Measurements from ENCODE around the gene OOEP.

OOEP gene

DNA sequence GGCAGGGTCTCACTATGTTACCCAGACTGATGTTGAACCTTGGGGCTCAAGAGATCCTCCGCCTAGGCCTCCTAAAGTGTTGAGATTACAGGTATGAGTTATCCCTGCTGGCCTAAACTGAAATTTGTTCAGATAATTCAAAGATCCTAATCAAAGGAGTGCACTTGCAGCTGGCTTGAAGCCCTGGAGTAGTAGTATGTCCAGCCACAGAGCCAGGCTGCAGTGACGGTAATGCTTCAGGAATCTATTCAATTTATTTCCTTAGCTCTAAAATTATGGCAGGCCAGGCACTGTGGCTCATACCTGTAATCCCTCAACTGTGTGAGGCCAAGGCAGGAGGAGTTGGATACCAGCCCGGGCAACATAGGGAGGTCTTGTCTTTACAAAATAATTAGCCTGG, 23.6 kb upstream of the OOEP start:
- TF ChIP-seq, protein P1, sequence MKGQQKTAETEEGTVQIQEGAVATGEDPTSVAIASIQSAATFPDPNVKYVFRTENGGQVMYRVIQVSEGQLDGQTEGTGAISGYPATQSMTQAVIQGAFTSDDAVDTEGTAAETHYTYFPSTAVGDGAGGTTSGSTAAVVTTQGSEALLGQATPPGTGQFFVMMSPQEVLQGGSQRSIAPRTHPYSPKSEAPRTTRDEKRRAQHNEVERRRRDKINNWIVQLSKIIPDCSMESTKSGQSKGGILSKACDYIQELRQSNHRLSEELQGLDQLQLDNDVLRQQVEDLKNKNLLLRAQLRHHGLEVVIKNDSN (IDR thresholded peaks at IDR 0.05), result no peak
- TF ChIP-seq TEAD4 (IDR thresholded peaks at IDR 0.05) (no peak), FOXM1 (IDR thresholded peaks at IDR 0.05; ENCODE audit: borderline replicate concordance, low read depth) (no peak), ZBTB7A (IDR thresholded peaks at IDR 0.05; ENCODE audit: low read depth) (no peak)

DNA sequence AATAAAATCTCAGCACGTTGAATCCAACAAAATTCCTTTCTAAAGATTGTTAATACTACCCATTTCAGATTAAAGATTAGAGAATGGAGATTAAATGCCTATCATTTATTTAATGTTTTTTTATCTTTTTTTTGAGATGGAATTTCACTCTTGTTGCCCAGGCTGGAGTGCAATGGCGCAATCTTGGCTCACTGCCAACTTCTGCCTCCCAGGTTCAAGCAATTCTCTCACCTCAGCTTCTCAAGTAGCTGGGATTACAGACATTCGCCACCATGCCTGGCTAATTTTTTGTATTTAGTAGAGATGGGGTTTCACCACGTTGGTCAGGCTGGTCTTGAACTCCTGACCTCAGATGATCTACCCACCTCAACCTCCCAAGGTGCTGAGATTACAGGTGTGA, 22.5 kb upstream of the OOEP start:
- TF ChIP-seq NFIC (IDR thresholded peaks at IDR 0.05), result peak; percentile 83

DNA sequence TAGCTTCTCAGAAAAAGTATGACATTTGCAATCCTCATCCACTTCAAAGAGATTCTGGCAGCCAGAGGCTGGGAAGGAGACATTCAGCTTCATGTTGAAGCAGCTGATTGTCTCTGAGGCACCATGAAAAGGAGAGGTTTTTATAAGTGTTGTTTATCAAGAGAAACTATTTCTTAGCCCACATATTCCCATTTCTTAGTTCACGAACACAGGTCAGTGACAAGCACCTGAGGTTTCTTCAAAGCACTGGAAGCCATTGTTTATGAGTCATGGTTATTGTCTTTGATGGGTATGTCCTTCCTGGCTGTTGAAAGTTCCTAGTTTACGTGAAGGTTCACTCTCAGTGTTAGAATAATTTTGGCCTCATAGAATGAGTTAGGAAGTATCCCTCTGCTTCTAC, 22.0 kb upstream of the OOEP start:
- TF ChIP-seq NFIC (IDR thresholded peaks at IDR 0.05) (no peak), EGR1 (IDR thresholded peaks at IDR 0.05) (no peak), EP300 (IDR thresholded peaks at IDR 0.05; ENCODE audit: borderline replicate concordance) (no peak), YY1 (IDR thresholded peaks at IDR 0.05; ENCODE audit: low read depth) (no peak), TAF1 (IDR thresholded peaks at IDR 0.05; ENCODE audit: low read depth) (no peak), ZBTB7A (IDR thresholded peaks at IDR 0.05; ENCODE audit: low read depth) (no peak), CEBPB (IDR thresholded peaks at IDR 0.05) (no peak), FOXM1 (IDR thresholded peaks at IDR 0.05; ENCODE audit: borderline replicate concordance, low read depth) (no peak), TCF12 (IDR thresholded peaks at IDR 0.05; ENCODE audit: low read depth) (no peak), TEAD4 (IDR thresholded peaks at IDR 0.05) (no peak), CREB1 (IDR thresholded peaks at IDR 0.05; ENCODE audit: low read depth) (no peak), RAD21 (IDR thresholded peaks at IDR 0.05; ENCODE audit: low read depth) (no peak)
- TF ChIP-seq, protein P2, sequence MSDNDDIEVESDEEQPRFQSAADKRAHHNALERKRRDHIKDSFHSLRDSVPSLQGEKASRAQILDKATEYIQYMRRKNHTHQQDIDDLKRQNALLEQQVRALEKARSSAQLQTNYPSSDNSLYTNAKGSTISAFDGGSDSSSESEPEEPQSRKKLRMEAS (IDR thresholded peaks at IDR 0.05), result no peak
- TF ChIP-seq, protein P1 (IDR thresholded peaks at IDR 0.05), result no peak
- TF ChIP-seq, protein P3, sequence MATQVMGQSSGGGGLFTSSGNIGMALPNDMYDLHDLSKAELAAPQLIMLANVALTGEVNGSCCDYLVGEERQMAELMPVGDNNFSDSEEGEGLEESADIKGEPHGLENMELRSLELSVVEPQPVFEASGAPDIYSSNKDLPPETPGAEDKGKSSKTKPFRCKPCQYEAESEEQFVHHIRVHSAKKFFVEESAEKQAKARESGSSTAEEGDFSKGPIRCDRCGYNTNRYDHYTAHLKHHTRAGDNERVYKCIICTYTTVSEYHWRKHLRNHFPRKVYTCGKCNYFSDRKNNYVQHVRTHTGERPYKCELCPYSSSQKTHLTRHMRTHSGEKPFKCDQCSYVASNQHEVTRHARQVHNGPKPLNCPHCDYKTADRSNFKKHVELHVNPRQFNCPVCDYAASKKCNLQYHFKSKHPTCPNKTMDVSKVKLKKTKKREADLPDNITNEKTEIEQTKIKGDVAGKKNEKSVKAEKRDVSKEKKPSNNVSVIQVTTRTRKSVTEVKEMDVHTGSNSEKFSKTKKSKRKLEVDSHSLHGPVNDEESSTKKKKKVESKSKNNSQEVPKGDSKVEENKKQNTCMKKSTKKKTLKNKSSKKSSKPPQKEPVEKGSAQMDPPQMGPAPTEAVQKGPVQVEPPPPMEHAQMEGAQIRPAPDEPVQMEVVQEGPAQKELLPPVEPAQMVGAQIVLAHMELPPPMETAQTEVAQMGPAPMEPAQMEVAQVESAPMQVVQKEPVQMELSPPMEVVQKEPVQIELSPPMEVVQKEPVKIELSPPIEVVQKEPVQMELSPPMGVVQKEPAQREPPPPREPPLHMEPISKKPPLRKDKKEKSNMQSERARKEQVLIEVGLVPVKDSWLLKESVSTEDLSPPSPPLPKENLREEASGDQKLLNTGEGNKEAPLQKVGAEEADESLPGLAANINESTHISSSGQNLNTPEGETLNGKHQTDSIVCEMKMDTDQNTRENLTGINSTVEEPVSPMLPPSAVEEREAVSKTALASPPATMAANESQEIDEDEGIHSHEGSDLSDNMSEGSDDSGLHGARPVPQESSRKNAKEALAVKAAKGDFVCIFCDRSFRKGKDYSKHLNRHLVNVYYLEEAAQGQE (IDR thresholded peaks at IDR 0.05; ENCODE audit: low read depth), result no peak

DNA sequence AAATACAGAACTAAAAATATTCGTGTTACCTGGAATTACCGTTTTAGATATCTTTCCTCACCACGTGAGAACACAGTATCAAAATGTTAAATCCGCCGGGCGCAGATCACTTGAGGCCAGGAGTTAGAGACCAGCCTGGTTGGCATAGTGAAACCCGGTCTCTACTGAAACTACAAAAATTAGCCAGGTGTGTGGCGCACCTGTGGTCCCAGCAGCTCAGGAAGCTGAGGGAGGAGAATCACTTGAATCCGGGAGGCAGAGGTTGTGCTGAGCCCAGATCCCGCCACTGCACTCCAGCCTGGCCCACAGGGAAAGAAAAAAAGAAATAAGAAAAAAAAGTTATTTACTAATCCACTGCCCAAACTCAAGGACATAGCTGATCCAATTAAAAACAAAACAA, 20.2 kb upstream of the OOEP start:
- no peak for TF ChIP-seq EP300 (IDR thresholded peaks at IDR 0.05; ENCODE audit: borderline replicate concordance)
- TF ChIP-seq CEBPB (IDR thresholded peaks at IDR 0.05), result no peak
- TF ChIP-seq, protein P3 (IDR thresholded peaks at IDR 0.05; ENCODE audit: low read depth), result no peak
- TF ChIP-seq FOXM1 (IDR thresholded peaks at IDR 0.05; ENCODE audit: borderline replicate concordance, low read depth), result no peak
- no peak for TF ChIP-seq TEAD4 (IDR thresholded peaks at IDR 0.05)
- TF ChIP-seq TAF1 (IDR thresholded peaks at IDR 0.05; ENCODE audit: low read depth), result no peak
- TF ChIP-seq TCF12 (IDR thresholded peaks at IDR 0.05; ENCODE audit: low read depth), result no peak
- no peak for TF ChIP-seq NFIC (IDR thresholded peaks at IDR 0.05)
- no peak for TF ChIP-seq EGR1 (IDR thresholded peaks at IDR 0.05)
- TF ChIP-seq, protein P2 (IDR thresholded peaks at IDR 0.05), result no peak
- TF ChIP-seq, protein P1 (IDR thresholded peaks at IDR 0.05), result no peak
- no peak for TF ChIP-seq ZBTB7A (IDR thresholded peaks at IDR 0.05; ENCODE audit: low read depth)
- TF ChIP-seq RAD21 (IDR thresholded peaks at IDR 0.05; ENCODE audit: low read depth), result no peak
- no peak for TF ChIP-seq CREB1 (IDR thresholded peaks at IDR 0.05; ENCODE audit: low read depth)
- TF ChIP-seq YY1 (IDR thresholded peaks at IDR 0.05; ENCODE audit: low read depth), result no peak

DNA sequence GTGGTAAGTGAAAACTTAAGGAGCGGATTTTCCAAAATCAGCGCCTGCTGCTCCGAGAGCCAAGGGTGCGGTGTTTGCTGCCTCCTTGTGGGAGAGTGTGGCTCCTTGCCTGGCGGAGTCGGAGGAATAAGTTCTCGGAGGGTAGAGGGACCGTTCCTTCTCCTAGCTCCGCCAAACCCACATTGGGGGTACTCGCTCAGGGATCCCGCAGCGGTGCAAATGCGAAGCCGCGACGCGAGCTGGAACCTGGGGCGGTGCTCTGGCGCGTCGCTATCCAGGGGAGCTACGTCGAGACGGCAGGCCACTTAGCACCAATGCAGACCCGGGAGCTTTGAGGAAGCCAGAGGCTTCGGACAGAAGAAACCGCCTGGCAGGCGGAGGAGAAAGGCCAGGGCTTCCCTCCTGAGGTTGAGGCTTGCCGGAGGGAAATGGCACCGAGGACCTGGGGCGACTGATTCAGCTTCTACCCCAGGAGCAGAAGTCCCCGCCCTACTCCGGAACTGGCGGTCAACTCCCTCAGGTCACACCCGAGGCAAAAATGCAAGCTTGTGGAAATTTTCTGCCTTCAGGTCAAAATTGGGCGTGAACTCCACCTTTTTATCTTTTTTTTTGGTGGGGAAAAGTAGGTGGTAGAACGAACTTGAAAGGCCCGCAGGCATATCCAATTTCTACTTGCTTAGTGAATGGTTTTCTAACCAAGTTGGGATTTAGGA, 19.3 kb upstream of the OOEP start:
- peak; percentile 26; the same call in 1 of the 2 replicates for TF ChIP-seq NFIC (IDR thresholded peaks at IDR 0.05)
- peak; percentile 62; the same call in 1 of the 2 replicates for TF ChIP-seq TAF1 (IDR thresholded peaks at IDR 0.05; ENCODE audit: low read depth)
- no peak for TF ChIP-seq CREB1 (IDR thresholded peaks at IDR 0.05; ENCODE audit: low read depth)
- peak; percentile 67 for TF ChIP-seq RAD21 (IDR thresholded peaks at IDR 0.05; ENCODE audit: low read depth)
- TF ChIP-seq, protein P1 (IDR thresholded peaks at IDR 0.05), result no peak
- TF ChIP-seq FOXM1 (IDR thresholded peaks at IDR 0.05; ENCODE audit: borderline replicate concordance, low read depth), result 0 out of 2 replicates have a peak, but pooled peaks have one; percentile 24
- no peak for TF ChIP-seq ZBTB7A (IDR thresholded peaks at IDR 0.05; ENCODE audit: low read depth)
- TF ChIP-seq TCF12 (IDR thresholded peaks at IDR 0.05; ENCODE audit: low read depth), result peak; percentile 63; the same call in 1 of the 2 replicates
- no peak for TF ChIP-seq EGR1 (IDR thresholded peaks at IDR 0.05)
- TF ChIP-seq YY1 (IDR thresholded peaks at IDR 0.05; ENCODE audit: low read depth), result peak; percentile 48; the same call in 1 of the 2 replicates
- peak; percentile 62; the same call in 1 of the 2 replicates for TF ChIP-seq TEAD4 (IDR thresholded peaks at IDR 0.05)
- TF ChIP-seq EP300 (IDR thresholded peaks at IDR 0.05; ENCODE audit: borderline replicate concordance), result peak; percentile 42; the same call in 1 of the 2 replicates
- TF ChIP-seq, protein P2 (IDR thresholded peaks at IDR 0.05), result peak; percentile 60
- TF ChIP-seq, protein P3 (IDR thresholded peaks at IDR 0.05; ENCODE audit: low read depth), result 0 out of 2 replicates have a peak, but pooled peaks have one; percentile 8
- TF ChIP-seq CEBPB (IDR thresholded peaks at IDR 0.05), result no peak

Measured in Ishikawa (cell line).